ENCODE measurements around the gene ADAMTSL1. TPM values are rescaled to one million over a fixed set of nuclear protein-coding genes. Genes with fewer than 3 reads are reported as not detected.

ADAMTSL1 gene
- total RNA-seq, 1 experiment from 2014 or later, result 0.94 TPM

- Mint-ChIP-seq H3K4me1 (0 out of 2 replicates have a peak, but pooled peaks cover 4% of the 10 kb centered on the region), H3K27me3 (ENCODE audit: low read depth) (no peaks in the 10 kb centered on the region), H3K36me3 (no peaks in the 10 kb centered on the region), H3K9me3 (peaks cover 9% of the 10 kb centered on the region), H3K27ac (no peak overlapping the region), H3K4me3 (no peak overlapping the region)
- DNase-seq (ENCODE audit: low spot score), result no peak
- ChIA-PET CTCF (no interaction called here), POLR2A (no interaction called here)
- no peak for ATAC-seq
- TF ChIP-seq, protein P1, sequence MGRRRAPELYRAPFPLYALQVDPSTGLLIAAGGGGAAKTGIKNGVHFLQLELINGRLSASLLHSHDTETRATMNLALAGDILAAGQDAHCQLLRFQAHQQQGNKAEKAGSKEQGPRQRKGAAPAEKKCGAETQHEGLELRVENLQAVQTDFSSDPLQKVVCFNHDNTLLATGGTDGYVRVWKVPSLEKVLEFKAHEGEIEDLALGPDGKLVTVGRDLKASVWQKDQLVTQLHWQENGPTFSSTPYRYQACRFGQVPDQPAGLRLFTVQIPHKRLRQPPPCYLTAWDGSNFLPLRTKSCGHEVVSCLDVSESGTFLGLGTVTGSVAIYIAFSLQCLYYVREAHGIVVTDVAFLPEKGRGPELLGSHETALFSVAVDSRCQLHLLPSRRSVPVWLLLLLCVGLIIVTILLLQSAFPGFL (CRISPR knock-in tag; IDR thresholded peaks at IDR 0.05; ENCODE audit: borderline replicate concordance), result no peak
- no peak for TF ChIP-seq JAZF1 (CRISPR knock-in tag; IDR thresholded peaks at IDR 0.05)
- TF ChIP-seq, protein P2, sequence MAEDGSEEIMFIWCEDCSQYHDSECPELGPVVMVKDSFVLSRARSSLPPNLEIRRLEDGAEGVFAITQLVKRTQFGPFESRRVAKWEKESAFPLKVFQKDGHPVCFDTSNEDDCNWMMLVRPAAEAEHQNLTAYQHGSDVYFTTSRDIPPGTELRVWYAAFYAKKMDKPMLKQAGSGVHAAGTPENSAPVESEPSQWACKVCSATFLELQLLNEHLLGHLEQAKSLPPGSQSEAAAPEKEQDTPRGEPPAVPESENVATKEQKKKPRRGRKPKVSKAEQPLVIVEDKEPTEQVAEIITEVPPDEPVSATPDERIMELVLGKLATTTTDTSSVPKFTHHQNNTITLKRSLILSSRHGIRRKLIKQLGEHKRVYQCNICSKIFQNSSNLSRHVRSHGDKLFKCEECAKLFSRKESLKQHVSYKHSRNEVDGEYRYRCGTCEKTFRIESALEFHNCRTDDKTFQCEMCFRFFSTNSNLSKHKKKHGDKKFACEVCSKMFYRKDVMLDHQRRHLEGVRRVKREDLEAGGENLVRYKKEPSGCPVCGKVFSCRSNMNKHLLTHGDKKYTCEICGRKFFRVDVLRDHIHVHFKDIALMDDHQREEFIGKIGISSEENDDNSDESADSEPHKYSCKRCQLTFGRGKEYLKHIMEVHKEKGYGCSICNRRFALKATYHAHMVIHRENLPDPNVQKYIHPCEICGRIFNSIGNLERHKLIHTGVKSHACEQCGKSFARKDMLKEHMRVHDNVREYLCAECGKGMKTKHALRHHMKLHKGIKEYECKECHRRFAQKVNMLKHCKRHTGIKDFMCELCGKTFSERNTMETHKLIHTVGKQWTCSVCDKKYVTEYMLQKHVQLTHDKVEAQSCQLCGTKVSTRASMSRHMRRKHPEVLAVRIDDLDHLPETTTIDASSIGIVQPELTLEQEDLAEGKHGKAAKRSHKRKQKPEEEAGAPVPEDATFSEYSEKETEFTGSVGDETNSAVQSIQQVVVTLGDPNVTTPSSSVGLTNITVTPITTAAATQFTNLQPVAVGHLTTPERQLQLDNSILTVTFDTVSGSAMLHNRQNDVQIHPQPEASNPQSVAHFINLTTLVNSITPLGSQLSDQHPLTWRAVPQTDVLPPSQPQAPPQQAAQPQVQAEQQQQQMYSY (CRISPR knock-in tag; IDR thresholded peaks at IDR 0.05), result no peak
- no peak for TF ChIP-seq TP53 (CRISPR knock-in tag; IDR thresholded peaks at IDR 0.05)
- TF ChIP-seq ATF2 (CRISPR knock-in tag; IDR thresholded peaks at IDR 0.05; ENCODE audit: borderline replicate concordance, low read depth), result no peak
- TF ChIP-seq MLX (CRISPR knock-in tag; IDR thresholded peaks at IDR 0.05), result no peak
- no peak for TF ChIP-seq ARID4B (CRISPR knock-in tag; IDR thresholded peaks at IDR 0.05; ENCODE audit: borderline replicate concordance)
- no peak for TF ChIP-seq EMX1 (CRISPR knock-in tag; IDR thresholded peaks at IDR 0.05)
- no peak for TF ChIP-seq HMGA2 (CRISPR knock-in tag; IDR thresholded peaks at IDR 0.05)
- no peak for TF ChIP-seq ZNF232 (CRISPR knock-in tag; IDR thresholded peaks at IDR 0.05)
- TF ChIP-seq ZNF425 (CRISPR knock-in tag; conservative IDR thresholded peaks at IDR 0.05), result no peak
- TF ChIP-seq CREM (CRISPR knock-in tag; IDR thresholded peaks at IDR 0.05), result no peak
- TF ChIP-seq ELF4 (CRISPR knock-in tag; IDR thresholded peaks at IDR 0.05; ENCODE audit: low read depth), result no peak
- TF ChIP-seq, protein P3, sequence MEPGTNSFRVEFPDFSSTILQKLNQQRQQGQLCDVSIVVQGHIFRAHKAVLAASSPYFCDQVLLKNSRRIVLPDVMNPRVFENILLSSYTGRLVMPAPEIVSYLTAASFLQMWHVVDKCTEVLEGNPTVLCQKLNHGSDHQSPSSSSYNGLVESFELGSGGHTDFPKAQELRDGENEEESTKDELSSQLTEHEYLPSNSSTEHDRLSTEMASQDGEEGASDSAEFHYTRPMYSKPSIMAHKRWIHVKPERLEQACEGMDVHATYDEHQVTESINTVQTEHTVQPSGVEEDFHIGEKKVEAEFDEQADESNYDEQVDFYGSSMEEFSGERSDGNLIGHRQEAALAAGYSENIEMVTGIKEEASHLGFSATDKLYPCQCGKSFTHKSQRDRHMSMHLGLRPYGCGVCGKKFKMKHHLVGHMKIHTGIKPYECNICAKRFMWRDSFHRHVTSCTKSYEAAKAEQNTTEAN (CRISPR knock-in tag; IDR thresholded peaks at IDR 0.05), result no peak
- no peak for TF ChIP-seq ZNF416 (CRISPR knock-in tag; IDR thresholded peaks at IDR 0.05)
- TF ChIP-seq ETV6 (CRISPR knock-in tag; IDR thresholded peaks at IDR 0.05), result no peak
Measured at GRCh38 chr9:18920141-18921084, 446.5 kb downstream of the ADAMTSL1 start.
